ENCODE measurements around the gene NELFB.

NELFB gene

GRCh38 chr9:137213160-137214060, 41.7 kb upstream of the NELFB start:
- TF ChIP-seq, protein P1, sequence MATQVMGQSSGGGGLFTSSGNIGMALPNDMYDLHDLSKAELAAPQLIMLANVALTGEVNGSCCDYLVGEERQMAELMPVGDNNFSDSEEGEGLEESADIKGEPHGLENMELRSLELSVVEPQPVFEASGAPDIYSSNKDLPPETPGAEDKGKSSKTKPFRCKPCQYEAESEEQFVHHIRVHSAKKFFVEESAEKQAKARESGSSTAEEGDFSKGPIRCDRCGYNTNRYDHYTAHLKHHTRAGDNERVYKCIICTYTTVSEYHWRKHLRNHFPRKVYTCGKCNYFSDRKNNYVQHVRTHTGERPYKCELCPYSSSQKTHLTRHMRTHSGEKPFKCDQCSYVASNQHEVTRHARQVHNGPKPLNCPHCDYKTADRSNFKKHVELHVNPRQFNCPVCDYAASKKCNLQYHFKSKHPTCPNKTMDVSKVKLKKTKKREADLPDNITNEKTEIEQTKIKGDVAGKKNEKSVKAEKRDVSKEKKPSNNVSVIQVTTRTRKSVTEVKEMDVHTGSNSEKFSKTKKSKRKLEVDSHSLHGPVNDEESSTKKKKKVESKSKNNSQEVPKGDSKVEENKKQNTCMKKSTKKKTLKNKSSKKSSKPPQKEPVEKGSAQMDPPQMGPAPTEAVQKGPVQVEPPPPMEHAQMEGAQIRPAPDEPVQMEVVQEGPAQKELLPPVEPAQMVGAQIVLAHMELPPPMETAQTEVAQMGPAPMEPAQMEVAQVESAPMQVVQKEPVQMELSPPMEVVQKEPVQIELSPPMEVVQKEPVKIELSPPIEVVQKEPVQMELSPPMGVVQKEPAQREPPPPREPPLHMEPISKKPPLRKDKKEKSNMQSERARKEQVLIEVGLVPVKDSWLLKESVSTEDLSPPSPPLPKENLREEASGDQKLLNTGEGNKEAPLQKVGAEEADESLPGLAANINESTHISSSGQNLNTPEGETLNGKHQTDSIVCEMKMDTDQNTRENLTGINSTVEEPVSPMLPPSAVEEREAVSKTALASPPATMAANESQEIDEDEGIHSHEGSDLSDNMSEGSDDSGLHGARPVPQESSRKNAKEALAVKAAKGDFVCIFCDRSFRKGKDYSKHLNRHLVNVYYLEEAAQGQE (IDR thresholded peaks at IDR 0.05; ENCODE audit: low read depth): no peak
- peak; percentile 30; the same call in 1 of the 2 replicates for TF ChIP-seq RAD21 (IDR thresholded peaks at IDR 0.05; ENCODE audit: low read depth)

GRCh38 chr9:137214620-137215019, 40.5 kb upstream of the NELFB start:
- TF ChIP-seq TAF1 (IDR thresholded peaks at IDR 0.05; ENCODE audit: low read depth) (no peak), EP300 (IDR thresholded peaks at IDR 0.05; ENCODE audit: borderline replicate concordance) (no peak), EGR1 (IDR thresholded peaks at IDR 0.05) (no peak), MAX (IDR thresholded peaks at IDR 0.05) (no peak), YY1 (IDR thresholded peaks at IDR 0.05; ENCODE audit: low read depth) (no peak), TCF12 (IDR thresholded peaks at IDR 0.05; ENCODE audit: low read depth) (no peak), NFIC (IDR thresholded peaks at IDR 0.05) (no peak), CEBPB (IDR thresholded peaks at IDR 0.05) (no peak), RAD21 (IDR thresholded peaks at IDR 0.05; ENCODE audit: low read depth) (no peak), ZBTB7A (IDR thresholded peaks at IDR 0.05; ENCODE audit: low read depth) (no peak), CREB1 (IDR thresholded peaks at IDR 0.05; ENCODE audit: low read depth) (no peak), USF1 (IDR thresholded peaks at IDR 0.05) (no peak), FOXM1 (IDR thresholded peaks at IDR 0.05; ENCODE audit: borderline replicate concordance, low read depth) (no peak), TEAD4 (IDR thresholded peaks at IDR 0.05) (no peak)
- TF ChIP-seq, protein P1 (IDR thresholded peaks at IDR 0.05; ENCODE audit: low read depth): no peak

- no peak for TF ChIP-seq FOXM1 (IDR thresholded peaks at IDR 0.05; ENCODE audit: borderline replicate concordance, low read depth)
- no peak for TF ChIP-seq EP300 (IDR thresholded peaks at IDR 0.05; ENCODE audit: borderline replicate concordance)
- TF ChIP-seq TCF12 (IDR thresholded peaks at IDR 0.05; ENCODE audit: low read depth): no peak
- TF ChIP-seq NFIC (IDR thresholded peaks at IDR 0.05): no peak
- TF ChIP-seq, protein P1 (IDR thresholded peaks at IDR 0.05; ENCODE audit: low read depth): no peak
Observed at GRCh38 chr9:137215196-137215986, 39.7 kb upstream of the NELFB start.

- TF ChIP-seq YY1 (IDR thresholded peaks at IDR 0.05; ENCODE audit: low read depth) (no peak), RAD21 (IDR thresholded peaks at IDR 0.05; ENCODE audit: low read depth) (no peak), CREB1 (IDR thresholded peaks at IDR 0.05; ENCODE audit: low read depth) (no peak), TAF1 (IDR thresholded peaks at IDR 0.05; ENCODE audit: low read depth) (no peak), FOXM1 (IDR thresholded peaks at IDR 0.05; ENCODE audit: borderline replicate concordance, low read depth) (no peak), MAX (IDR thresholded peaks at IDR 0.05) (no peak), TEAD4 (IDR thresholded peaks at IDR 0.05) (no peak), TCF12 (IDR thresholded peaks at IDR 0.05; ENCODE audit: low read depth) (no peak), ZBTB7A (IDR thresholded peaks at IDR 0.05; ENCODE audit: low read depth) (no peak)
Observed at GRCh38 chr9:137216188-137216965, 38.8 kb upstream of the NELFB start.
